ENCODE results near the gene TMEM140.

Gene TMEM140

GRCh38 chr7:135177028-135177696 lies 29.3 kb downstream of the TMEM140 start:
- no peak for DNase-seq

GRCh38 chr7:135178364-135178763 lies 30.5 kb downstream of the TMEM140 start:
- DNase-seq, result no peak

- no peak for DNase-seq
These were observed 31.6 kb downstream of the TMEM140 start for GRCh38 chr7:135179321-135179925.

GRCh38 chr7:135180122-135180521 lies 32.2 kb downstream of the TMEM140 start:
- no peak for DNase-seq

GRCh38 chr7:135181261-135181928 lies 33.5 kb downstream of the TMEM140 start:
- DNase-seq, result no peak

GRCh38 chr7:135181929-135182678 lies 34.2 kb downstream of the TMEM140 start:
- no peak for DNase-seq

GRCh38 chr7:135183478-135183877 lies 35.6 kb downstream of the TMEM140 start:
- DNase-seq, result no peak

GRCh38 chr7:135184254-135184841 lies 36.5 kb downstream of the TMEM140 start:
- no peak for DNase-seq

GRCh38 chr7:135185471-135186260 lies 37.8 kb downstream of the TMEM140 start:
- no peak for DNase-seq

GRCh38 chr7:135186261-135186540 lies 38.3 kb downstream of the TMEM140 start:
- DNase-seq, result no peak

GRCh38 chr7:135186841-135187253 lies 39.0 kb downstream of the TMEM140 start:
- DNase-seq, result no peak

- no peak for DNase-seq
These were observed 40.6 kb downstream of the TMEM140 start for GRCh38 chr7:135188298-135188984.

- no peak for DNase-seq
These were observed 41.4 kb downstream of the TMEM140 start for GRCh38 chr7:135189221-135189662.

GRCh38 chr7:135189961-135190360 lies 42.1 kb downstream of the TMEM140 start:
- no peak for DNase-seq

GRCh38 chr7:135190703-135191102 lies 42.8 kb downstream of the TMEM140 start:
- DNase-seq, result no peak

- no peak for DNase-seq
These were observed 45.2 kb downstream of the TMEM140 start for GRCh38 chr7:135192914-135193536.

- no peak for DNase-seq
These were observed 45.8 kb downstream of the TMEM140 start for GRCh38 chr7:135193615-135194081.

- DNase-seq, result no peak
These were observed 46.7 kb downstream of the TMEM140 start for GRCh38 chr7:135194494-135195095.

GRCh38 chr7:135195156-135195555 lies 47.3 kb downstream of the TMEM140 start:
- no peak for DNase-seq

GRCh38 chr7:135195968-135196629 lies 48.2 kb downstream of the TMEM140 start:
- no peak for DNase-seq

All from SHP77 treated with DMSO at 0.1 percent for 48 hours (cell line).